Fibroblast of upper back skin (primary cell): Measurements from ENCODE around the gene TUBB.

Experiments
- DNase-seq: peaks from one replicate; pipeline ENCODE4 v3.0.0-alpha.2; 2013

Gene TUBB

DNA sequence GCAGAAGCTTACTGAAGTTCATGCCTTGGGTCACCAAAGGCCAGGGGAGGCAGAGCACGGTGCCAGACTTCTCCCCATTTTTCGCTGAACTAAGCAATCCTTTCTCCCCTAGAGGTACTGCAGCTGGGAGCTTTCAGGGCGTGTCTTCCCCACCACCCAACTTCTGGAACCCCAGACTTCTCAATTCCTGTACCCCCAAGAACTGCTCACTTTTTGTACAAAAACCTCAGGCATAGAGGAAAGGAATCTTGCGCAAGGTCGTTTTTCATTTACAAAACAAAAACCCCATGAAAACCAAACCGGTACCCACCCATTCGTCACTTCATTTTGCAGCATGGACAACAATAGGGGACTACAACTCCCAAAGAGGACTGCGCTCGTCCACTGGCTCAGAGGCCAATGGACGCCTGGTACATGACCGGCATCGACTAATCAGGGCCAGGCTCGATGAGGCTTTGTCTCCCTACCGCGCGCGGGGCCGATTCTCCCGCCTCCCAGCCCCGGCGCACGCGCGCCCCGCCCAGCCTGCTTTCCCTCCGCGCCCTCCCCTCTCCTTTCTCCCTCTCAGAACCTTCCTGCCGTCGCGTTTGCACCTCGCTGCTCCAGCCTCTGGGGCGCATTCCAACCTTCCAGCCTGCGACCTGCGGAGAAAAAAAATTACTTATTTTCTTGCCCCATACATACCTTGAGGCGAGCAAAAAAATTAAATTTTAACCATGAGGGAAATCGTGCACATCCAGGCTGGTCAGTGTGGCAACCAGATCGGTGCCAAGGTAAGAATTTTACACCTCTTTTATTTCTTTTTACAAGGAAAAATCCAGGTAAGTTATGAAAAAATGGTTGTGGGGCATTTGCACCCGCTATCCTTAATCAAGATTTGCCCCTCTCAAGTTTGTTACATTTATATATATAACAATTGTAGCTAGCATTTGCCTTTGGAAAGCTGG lies at the start of gene TUBB:
TUBB (plus strand) TSS at position 562 of the 947 bp plus-strand sequence; CDS start at position 717, 155 bp downstream.
- peak; percentile 98 for DNase-seq

DNA sequence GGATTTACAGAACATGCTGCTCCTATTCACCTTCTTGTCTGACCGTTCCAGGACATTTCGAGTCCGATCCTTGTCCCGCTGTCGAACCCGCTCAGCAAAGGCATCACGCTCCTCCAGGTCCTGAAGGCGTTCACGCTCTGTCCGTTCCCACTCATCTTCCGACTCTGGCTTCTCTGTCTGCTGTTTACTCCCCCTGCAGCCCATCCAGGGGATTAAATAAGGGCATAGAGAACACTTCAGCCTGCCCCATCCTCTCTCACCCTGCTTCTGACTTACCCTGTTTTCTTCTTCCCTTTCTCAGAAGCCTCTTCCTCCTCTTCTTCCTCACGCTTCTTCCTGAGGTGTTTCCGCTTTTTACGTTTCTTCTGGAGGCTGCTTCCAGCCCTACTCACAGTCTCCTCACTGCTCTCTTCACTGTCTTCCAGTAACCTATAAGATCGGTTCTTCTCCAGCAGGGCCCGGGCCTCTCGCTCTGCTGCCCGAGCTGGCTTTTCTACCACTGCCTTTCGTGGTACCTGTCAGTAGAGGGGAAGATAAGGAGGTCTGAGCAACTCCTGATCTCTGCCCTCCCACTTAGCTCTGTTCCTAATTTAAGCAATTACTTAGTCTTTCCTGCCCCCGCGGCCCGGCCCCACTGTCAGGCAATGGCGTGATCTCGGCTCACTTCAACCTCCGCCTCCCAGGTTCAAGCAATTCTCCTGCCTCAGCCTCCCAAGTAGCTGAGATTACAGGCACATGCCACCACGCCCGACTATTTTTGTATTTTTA lies 49.2 kb upstream of the TUBB start:
- no peak for DNase-seq

DNA sequence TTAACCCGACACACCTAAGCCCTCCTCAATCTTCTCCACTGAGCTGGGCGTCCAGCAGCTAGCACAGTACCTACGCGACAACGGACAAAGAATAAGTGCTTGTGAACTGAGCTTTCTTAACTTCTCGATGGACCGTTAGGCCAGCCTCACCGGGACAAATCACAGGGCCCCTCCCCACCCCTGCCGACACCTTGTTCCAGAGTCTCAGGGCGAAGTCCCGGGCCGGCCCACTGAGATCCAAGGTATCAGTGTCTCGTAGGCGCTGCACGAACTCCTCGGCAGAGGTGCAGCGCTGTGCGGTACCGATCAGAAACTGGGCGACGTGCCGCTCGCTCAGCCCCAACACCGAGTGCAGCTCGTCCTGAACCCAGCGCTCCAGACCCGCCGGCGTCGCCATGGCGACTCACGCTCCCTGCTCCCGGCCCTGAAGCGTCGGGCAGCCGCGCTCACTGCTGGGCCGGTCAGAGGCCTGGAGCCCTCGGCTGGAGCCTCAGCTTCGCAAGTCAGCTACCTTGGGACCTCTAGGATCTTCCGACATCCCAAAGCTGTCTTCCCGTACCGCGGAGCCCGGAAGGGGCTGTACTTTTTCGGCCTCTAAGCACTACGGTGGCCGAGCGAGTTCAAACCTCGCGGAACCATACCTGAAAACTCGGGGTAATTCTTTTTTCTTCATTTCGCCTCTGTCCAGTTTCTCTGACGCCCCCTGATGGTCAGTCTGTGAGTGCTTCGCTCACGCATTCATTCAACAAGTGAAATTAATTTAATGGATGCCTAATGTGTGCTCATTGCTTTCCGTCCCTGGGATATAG lies 47.5 kb upstream of the TUBB start, which contains the start of gene DHX16:
DHX16 (minus strand) TSS at position 562 of the 809 bp plus-strand sequence; CDS start at position 397, 165 bp downstream.
- peak; percentile 98 for DNase-seq

DNA sequence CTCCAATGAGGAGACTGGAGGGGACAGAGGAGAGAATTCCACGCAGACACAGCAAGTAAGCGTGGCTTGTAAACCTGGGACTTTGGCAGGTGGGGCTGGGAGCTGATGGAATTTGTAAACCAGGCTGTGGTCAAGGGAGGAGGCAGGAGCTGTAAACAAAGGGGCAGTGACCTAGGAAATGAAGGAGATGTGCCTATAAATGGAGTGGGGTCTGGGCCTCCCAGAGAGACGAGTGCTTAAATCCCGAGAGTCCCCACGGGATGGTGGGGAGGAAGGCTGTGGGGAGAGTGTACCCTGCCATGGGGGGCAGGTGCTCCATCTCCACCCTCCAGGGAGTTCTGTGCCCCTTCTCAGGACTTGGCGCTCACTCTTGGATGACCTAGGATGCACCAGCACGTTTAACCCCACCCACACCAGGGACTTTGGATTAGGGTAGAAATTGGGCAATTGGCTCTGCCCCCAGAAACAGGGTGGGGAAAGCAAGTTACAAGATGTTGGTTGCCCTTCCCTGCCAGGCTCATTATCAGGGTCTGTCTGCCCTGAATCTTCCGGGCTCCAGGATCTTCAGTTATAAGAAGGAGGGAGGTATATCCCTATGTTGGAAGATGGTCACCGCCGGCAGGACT lies 43.4 kb upstream of the TUBB start:
- DNase-seq = no peak

DNA sequence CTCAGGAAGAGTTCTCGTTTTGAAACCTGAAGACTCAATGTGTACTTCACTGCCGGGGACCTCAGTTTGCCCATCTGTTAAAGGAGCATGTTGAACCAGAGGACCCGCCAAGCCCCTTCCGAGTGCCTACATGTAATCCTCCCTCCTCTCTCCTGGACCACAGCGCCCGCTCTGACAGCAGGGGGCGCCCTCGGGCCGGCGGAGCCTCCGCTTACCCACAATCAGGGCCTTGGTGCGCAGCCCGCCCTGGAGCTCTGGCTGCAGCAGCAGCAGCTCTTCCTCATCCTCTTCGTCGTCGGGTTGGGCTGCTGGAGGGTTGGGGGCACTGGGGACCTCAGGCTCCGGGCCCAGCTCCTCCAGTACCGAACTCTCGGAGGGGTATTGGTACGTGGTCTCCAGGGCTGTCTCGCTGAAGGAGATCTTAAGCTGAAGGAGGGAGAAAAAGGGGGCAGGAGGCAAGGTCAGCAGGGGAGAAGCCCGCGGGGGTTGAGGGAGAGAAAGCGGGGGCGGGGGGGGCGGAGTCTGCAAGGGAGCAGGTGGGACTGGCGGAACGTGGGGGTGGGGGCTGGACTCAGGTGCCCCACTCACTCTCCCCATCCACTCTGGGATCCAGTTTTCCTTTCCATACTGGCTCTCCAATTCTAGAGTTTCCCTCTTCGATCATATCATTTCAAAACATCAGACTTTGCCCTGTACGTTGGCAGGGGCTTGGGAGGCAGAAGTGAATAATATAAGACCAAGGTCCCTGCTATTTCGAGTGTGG lies 41.0 kb upstream of the TUBB start:
- peak; percentile 77 for DNase-seq

DNA sequence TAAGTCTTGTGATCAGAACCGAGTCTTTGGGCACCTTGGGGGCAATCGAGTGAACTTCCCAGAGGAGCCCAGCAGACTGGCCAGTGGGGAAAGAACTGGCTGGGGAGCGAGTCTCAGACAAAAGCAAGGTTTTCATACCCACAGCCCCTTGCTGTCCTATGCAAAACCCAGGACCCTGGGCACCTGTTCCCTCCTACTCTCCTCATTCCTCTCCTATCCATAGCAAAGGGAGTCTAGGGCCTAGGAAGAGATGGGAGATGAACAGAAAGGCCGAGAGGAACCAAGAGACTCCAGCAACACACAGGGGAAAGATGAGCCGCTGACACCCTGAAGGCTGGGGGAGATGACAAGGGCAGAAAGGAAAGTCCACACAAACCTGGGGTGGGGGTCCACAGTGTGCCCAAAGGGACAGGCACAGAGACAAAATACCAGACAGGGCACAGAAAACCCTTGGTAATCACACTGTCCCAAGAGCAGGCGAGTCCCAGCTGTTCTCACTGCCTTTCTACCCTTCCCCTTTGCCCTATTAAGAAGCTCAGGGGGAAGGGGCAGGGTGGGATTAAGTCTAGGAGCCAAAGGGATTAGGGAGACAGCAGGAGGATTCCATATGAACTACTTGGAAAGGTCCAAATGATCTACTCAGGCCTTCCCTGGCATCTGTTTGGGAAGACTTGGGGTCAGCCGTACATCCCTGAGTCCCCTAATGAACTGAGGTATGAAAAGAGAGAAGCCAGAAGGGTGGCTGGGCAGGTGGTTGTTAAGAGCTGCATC lies 40.2 kb upstream of the TUBB start:
- no peak for DNase-seq

DNA sequence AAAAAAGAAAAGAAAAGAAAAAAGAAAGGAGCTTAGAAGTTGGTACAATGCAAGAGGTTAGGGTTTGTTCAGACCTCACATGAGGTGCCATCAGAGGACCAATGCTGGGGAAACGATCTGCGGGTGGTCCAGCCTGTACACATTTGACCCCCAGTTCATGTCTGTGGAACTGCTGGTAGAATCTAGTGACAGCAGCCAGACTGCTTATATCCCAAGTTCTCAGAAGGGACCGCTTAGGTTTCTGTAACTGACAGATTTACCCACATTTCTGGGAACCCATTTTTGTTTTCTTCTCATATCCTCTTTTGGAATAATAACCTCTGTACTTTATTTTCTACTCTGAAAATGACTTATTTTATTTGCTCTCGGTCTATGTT lies 38.4 kb upstream of the TUBB start:
- no peak for DNase-seq

DNA sequence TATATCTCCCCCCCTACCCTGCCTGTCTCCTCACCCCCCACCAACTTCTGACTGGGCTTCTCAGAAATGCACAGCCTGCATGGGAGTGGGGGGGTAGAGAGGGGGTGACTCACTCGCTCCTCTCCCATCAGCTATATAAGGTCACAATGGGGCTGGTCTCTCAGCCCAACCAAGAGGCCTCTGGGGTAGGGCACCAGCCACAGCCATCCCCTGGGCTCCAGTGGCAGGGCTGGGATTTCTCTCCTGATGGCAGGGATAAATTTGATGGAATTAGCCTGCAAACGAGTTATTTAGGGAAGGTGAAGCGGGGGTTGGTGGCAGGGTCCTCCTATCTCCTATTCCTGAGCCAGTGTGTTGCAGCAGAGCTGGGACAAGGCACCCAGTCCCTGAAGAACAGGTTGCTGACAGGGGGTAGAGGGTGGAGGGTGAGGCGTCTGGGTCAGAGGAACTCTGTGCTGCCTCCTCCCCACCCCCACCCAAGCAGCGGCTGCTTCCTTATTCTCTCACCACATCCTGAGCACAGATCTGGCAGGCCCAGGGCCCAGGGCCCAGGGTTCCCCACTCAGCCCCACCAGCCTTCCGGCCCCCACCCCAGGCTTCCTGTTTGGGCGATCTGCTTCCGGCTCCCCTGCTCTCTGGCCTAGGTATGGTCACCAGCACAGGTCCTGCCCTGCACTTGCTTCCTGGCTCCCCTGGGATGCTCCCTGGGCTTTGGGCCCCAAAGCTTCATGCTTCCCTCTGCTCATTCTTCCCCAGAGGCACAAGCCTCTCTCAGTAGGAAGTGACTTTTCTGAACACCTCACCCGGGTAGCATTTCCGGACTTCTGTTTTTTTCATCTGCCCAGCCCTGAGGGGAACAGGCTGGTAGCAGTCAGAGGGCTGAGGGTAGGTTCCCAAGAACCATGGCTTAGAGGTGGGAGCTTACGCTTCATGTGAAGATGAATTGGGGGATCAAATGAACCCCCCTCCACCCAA lies 37.7 kb upstream of the TUBB start:
- DNase-seq = peak; percentile 93

DNA sequence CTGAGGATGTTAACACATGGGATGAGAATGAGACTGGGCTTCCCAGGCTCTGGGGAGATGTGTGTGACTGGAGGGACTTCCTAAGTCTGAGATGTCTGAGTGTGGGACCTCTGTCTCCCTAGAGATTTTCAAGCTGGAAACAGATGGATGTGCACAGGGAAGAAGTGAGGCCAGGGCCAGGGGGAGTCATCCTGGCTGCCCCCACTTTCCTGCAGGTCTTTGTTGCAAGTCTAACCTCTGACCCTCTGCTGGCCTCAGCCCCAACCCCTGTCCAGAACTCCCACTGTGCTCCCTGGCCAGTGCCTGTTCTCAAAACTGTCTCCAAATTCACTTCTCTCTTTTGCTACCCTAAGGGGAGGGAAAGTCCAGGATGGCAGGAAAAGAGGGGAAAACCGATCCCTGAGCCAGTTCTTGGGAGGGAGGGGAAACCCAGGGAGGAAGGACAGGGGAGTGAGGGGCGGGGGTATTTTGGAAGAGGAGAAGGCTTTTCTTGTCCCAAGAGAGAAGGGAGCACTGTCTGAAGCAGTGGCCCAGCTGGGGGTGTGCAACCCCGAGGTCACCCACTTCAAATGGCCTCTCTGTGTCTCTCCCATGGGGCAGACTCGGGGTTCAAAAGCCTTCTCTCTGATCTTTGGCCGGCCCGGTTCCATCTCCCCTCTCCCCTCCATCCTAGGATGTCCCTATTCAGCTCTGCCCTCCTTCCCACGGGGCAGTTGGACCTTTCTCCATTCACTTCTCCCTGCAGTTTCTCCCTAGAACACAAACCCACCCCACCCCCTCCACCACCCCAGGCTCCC lies 36.8 kb upstream of the TUBB start:
- DNase-seq = no peak

DNA sequence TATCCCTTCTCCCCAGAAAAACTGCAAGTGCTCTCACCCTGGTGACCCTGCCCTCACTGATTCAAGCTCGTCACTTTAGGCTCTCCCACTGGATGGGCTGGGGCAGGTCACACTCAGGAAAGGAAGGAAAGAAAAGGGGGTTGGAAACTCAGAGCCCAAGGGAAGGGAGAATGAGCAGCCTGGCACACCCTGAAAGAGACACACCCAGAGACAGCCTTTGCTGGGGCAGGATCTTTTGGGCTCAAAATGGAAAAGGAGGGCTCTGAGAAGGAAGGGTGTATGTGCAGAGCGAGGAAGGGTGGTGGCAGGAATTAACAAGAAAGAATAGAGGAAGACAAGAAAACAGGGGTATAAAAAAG lies 36.2 kb upstream of the TUBB start:
- DNase-seq = no peak

DNA sequence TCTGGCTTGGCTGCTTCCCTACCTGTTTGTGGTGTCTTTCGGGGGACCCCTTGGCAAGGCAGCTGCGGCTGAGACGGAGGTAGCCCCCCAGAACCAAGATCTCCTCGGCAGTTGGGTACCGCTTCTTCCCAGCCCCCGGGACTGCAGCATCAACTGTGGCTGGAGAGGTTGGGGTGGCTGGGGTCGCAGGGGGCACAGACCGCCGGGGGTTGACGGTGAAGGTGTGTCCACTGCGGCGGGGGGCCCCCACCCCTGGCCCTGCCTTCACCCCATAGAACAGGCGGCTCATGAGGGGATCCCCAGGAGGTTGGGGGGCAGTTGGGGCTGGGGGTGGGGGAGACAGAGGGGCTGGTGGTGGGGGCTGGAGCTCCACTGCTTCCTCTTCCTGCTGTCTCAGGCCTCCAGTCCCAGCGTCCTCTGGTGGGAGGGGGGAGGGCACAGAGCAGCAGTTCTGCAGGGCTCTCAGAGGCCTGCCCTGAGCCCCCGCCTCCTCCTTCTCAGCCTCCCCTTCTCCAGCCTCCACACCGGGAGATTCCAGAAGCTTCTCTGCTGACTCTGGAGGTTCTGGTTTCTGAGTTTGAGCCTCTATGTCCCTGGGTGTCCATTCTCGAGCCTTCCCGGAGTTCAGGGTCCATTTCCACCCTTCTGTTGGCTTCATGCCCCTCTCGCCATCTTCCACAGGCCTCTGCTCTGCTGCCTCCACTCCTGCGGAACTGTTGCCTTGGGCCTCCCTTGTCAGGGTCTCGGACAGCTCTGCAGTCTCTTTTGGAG lies 35.6 kb upstream of the TUBB start:
- DNase-seq = peak; percentile 49

DNA sequence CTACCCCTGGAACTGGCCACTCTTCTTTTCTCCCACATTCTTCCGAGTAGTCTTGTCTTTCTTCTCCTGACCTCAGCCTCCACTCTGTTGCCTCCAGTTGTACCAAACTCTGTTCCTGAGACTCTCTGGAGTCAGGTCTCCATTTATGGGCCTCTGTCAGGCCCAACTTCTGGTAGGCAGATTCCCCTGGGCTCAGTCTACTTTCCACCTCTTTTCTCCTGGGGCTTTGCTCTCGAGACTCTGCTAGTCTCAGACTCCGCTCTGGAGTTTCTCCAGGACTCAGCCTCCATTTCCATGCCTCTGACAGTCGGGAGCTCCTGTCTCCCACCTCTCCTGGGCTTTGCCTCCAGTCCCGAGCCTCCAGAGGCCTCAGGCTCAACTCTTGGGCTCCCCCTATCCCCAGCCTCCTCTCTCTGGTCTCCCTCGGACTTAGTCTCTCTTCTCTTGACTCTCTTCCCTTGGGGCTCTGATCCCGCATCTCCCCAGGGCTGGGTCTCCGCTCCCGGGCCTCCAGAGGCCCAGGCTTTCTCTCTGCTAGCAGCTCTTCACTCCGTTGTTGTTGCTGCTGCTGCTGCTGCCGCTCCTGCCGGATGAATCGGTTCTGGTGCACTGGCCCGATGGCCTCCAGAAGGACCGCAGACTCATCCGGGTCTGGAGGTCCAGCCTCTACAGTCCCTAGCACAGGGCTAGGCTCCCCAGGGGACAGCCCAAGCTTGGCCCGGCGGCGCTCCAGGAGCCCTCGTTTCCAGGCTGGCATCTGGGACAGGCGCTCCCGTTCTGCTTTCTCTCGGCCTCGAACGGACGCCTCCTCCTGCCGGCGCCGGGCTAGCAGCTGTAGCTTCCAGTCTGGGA lies 34.8 kb upstream of the TUBB start:
- DNase-seq = peak; percentile 20

DNA sequence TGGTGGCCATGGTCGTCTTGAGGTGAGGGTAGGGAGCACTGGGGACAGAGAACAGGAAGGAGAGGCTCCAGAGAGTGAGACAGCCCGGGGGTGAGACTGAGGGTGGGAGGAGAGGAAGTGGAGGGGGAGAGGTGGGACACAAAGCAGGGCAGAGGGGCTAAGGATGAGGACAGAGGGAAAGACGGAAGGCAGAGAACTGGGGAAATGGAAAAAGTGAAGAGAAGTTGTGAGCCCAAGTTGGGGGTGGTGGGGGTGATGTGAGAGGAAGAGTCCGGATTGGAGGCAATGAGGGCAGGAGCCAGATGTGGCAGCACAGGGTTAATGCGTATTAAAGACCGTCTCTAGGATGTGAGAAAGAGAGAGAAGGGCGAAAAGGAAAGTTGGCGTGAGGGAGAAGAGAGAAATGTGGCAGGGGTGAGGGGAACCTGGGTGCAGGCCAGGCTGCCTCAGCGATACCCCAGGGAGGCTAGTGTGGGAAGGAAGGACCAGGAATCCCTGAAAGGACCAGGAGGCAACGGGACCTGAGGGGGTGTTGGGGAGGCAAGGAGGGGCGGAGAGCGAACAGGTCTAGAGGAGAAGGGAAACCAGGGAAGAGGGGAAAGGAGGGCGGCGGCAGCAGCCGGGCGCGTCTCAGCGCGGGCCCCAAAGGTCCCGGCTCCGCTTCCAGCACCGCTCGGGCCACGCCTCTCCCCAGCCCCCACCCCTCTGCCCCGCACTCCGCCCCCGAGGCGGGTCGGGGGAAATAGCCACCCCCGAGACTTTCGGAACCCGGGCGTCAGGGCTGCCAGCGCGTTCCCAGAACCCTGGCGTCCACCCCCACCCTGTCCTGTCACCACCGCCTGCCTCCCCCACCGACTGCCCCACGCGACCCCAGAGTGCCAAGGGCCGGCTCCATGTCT lies 33.9 kb upstream of the TUBB start, which contains the start of gene PPP1R18:
PPP1R18 (minus strand) TSS at position 637 of the 899 bp plus-strand sequence; CDS start at position 10, 627 bp downstream.
- peak; percentile 57 for DNase-seq

DNA sequence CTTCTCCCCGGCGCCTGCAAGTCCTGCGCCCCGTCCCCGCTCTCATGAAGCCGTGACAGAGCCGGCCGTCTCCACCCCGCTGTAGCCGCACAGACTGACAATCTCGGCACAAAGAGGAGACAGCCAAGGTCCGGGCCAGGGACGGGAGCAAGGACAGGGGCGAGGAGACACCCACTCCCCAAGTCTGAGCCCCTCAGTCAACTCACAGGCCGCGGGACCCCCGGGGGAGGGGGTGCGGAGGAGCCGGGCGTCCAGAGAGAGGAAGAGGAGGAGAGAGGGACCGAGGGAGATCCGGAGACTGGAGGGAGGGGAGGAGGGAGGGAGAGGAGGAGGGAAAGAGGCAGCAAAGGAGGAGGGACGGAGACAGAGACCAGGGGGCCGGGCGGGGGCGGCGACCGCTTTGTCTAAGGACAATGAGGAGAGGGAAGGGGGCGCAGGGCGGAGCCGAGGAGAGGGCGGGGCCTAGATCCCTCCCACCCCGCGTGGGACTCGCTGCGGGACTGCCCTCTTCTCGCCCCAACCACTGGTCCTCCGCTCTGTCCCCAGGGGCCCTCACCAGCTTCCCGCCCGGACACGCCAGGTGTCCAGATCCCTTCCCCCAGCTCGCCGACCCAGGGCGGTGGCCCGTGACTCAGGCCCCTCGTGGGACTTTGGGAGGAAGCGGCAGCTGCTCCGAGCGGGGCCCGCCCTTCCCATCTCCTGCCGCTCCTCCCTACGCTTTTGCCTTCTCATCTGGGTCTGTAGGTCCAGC lies 33.1 kb upstream of the TUBB start:
- peak; percentile 97 for DNase-seq
